Activated naive CD4-positive, alpha-beta T cell treated with anti-CD3 and anti-CD28 coated beads, Interleukin-2, amount 50 U/mL, for 72 hours (primary cell): Measurements from ENCODE around the gene CRNKL1. TPM values are rescaled to one million over a fixed set of nuclear protein-coding genes. Genes with fewer than 3 reads are reported as not detected.

ENCODE experiments used
- ATAC-seq, 2 donors: fragments of 150-1000 bp; cut with Tn5 transposase; 2 replicates each; pipeline ENCODE4 v1.10.0; 2021; ENCODE audit warnings: mild to moderate bottlenecking in 2 of 2, moderate library complexity in 2 of 2
- DNase-seq, 2 donors: peaks; one replicate each; pipeline ENCODE4 v3.0.0; 2021 to 2022; ENCODE audit warnings: low spot score in 2 of 2
- H3K27ac Mint-ChIP-seq, 2 donors: one replicate each; pipeline ENCODE4 v1.8.0; 2022; ENCODE audit warnings: mild to moderate bottlenecking in 2 of 2, mixed read lengths in 2 of 2
- H3K36me3 Mint-ChIP-seq, 2 donors: one replicate each; pipeline ENCODE4 v1.8.0; 2022; ENCODE audit warnings: mixed read lengths in 2 of 2
- H3K9me3 Mint-ChIP-seq, 2 donors: one replicate each; pipeline ENCODE4 v1.8.0; 2022; ENCODE audit warnings: mixed read lengths in 2 of 2
- total RNA-seq, 2 donors: library from RNA; stranded (reverse); gene quantifications; one replicate each; pipeline ENCODE4 v1.2.3, GENCODE V29; 2022

CRNKL1 gene
- total RNA-seq, 2 donors from 2014 or later: 16.5 to 19.1 TPM

- Mint-ChIP-seq H3K27ac (no peak overlapping the region), H3K36me3 (no peaks in the 10 kb centered on the region), H3K9me3 (no peaks in the 10 kb centered on the region)
- ATAC-seq (no peak), DNase-seq (no peak)
Observed at GRCh38 chr20:19998990-19999705, 53.1 kb downstream of the CRNKL1 start.

- no peak overlapping the region for H3K27ac Mint-ChIP-seq
- DNase-seq (no peak), ATAC-seq (no peak)
- no peaks in the 10 kb centered on the region for H3K9me3 Mint-ChIP-seq
- H3K36me3 Mint-ChIP-seq: no peaks in the 10 kb centered on the region
Observed at GRCh38 chr20:19996917-19997316, 55.3 kb downstream of the CRNKL1 start.

- ATAC-seq (no peak), DNase-seq (no peak)
- no peak overlapping the region for H3K27ac Mint-ChIP-seq
Observed at GRCh38 chr20:19996222-19996621, 56.0 kb downstream of the CRNKL1 start.

GRCh38 chr20:19995220-19995863 is 56.9 kb downstream of the CRNKL1 start:
- ATAC-seq (no peak), DNase-seq (peak in 1 of 2 donors; percentile 13)
- Mint-ChIP-seq H3K36me3 (no peaks in the 10 kb centered on the region), H3K27ac (no peak overlapping the region), H3K9me3 (no peaks in the 10 kb centered on the region)

More at GRCh38 chr20:19996222-19996621, 56.0 kb downstream of the CRNKL1 start:
- H3K9me3 Mint-ChIP-seq: no peaks in the 10 kb centered on the region
- no peaks in the 10 kb centered on the region for H3K36me3 Mint-ChIP-seq

- H3K9me3 Mint-ChIP-seq: no peaks in the 10 kb centered on the region
Observed at GRCh38 chr20:19993958-19994669, 58.2 kb downstream of the CRNKL1 start.

GRCh38 chr20:19992996-19993908 is 59.0 kb downstream of the CRNKL1 start:
- no peak for DNase-seq
- Mint-ChIP-seq H3K36me3 (no peaks in the 10 kb centered on the region), H3K9me3 (no peaks in the 10 kb centered on the region), H3K27ac (no peak overlapping the region)
- ATAC-seq: no peak

More at GRCh38 chr20:19993958-19994669, 58.2 kb downstream of the CRNKL1 start:
- Mint-ChIP-seq H3K27ac (no peak overlapping the region), H3K36me3 (no peaks in the 10 kb centered on the region)
- ATAC-seq (no peak), DNase-seq (no peak)

- Mint-ChIP-seq H3K9me3 (no peaks in the 10 kb centered on the region), H3K27ac (no peak overlapping the region), H3K36me3 (no peaks in the 10 kb centered on the region)
- no peak for DNase-seq
- no peak for ATAC-seq
Observed at GRCh38 chr20:19991854-19992253, 60.4 kb downstream of the CRNKL1 start.

- ATAC-seq: no peak
Observed at GRCh38 chr20:19991308-19991707, 61.0 kb downstream of the CRNKL1 start.

GRCh38 chr20:19990850-19991249 is 61.4 kb downstream of the CRNKL1 start:
- ATAC-seq: no peak

More at GRCh38 chr20:19991308-19991707, 61.0 kb downstream of the CRNKL1 start:
- Mint-ChIP-seq H3K36me3 (no peaks in the 10 kb centered on the region), H3K27ac (no peak overlapping the region), H3K9me3 (no peaks in the 10 kb centered on the region)
- no peak for DNase-seq

GRCh38 chr20:19987046-19987445 is 65.2 kb downstream of the CRNKL1 start:
- ATAC-seq: no peak
- Mint-ChIP-seq H3K36me3 (no peaks in the 10 kb centered on the region), H3K27ac (no peak overlapping the region), H3K9me3 (no peaks in the 10 kb centered on the region)
- no peak for DNase-seq

More at GRCh38 chr20:19990850-19991249, 61.4 kb downstream of the CRNKL1 start:
- Mint-ChIP-seq H3K27ac (no peak overlapping the region), H3K36me3 (no peaks in the 10 kb centered on the region), H3K9me3 (no peaks in the 10 kb centered on the region)
- DNase-seq: no peak

- ATAC-seq: no peak
Observed at GRCh38 chr20:19986419-19986818, 65.8 kb downstream of the CRNKL1 start.

More at GRCh38 chr20:19986419-19986818, 65.8 kb downstream of the CRNKL1 start:
- H3K9me3 Mint-ChIP-seq: no peaks in the 10 kb centered on the region
- DNase-seq: no peak
- no peak overlapping the region for H3K27ac Mint-ChIP-seq
- no peaks in the 10 kb centered on the region for H3K36me3 Mint-ChIP-seq

Other genes with a start within 250 kb of the CRNKL1 start
- gene NAA20, start 35.1 kb downstream of the CRNKL1 start, total RNA-seq: 10 to 100 TPM; 50.5 to 67.5 TPM
- gene CFAP61, start 66 bp upstream of the CRNKL1 start, total RNA-seq: under 1 TPM in 1 of 2 donors, not detected in 1; 0.41 TPM